ENCODE data around the gene CCL28. TPM values are rescaled to one million over a fixed set of nuclear protein-coding genes. Genes with fewer than 3 reads are reported as not detected.
"Not testable (repeated sequence)": the region's sequence is repeated elsewhere in the genome, so short reads cannot be mapped to it uniquely, and the experiment has no call there.

The CCL28 gene
- total RNA-seq, 1 donor from 2014 or later = 11.1 TPM

- intact Hi-C loops (cut with micrococcal nuclease) = no loop called here
Measured at GRCh38 chr5:43410414-43410813, 1.8 kb downstream of the CCL28 start.

DNA sequence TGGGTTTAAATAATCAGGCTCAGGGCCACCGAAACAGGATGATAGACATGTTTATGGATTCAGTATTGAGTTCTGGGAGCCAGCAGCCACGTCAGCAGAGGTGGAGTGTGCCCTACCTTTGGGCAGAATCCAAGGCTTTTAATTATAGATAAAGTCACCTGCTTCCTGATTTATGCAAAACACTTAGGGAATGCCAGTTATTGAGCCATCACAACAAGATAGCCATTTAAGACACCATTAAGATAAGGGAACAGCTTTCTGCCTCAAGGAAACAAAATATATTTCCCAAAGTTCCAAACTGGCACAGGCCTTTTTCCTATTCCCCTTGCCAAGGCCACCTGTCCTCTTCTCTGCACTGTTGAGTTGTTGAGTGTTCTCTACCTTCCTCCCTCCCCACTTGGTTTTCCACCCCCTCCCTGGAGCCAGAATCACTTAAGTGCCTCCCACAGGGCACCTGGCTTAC lies 2.4 kb downstream of the CCL28 start:
- intact Hi-C loops (cut with micrococcal nuclease) = no loop called here

DNA sequence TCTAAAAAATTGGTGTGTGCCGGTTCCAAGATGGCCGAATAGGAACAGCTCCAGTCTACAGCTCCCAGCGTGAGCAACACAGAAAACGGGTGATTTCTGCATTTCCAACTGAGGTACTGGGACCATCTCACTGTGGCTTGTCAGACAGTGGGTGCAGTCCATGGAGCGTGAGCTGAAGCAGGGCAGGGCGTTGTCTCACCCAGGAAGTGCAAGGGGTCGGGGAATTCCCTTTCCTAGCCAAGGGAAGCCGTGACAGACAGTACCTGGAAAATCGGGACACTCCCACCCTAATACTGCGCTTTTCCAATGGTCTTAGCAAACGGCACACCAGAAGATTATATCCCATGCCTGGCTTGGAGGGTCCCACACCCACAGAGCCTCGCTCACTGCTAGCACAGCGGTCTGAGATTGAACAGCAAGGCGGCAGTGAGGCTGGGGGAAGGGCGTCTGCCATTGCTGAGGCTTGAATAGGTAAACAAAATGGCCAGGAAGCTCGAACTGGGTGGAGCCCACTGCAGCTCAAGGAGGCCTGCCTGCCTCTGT lies 9.6 kb downstream of the CCL28 start:
- intact Hi-C loops (cut with micrococcal nuclease) = not testable (repeated sequence)

DNA sequence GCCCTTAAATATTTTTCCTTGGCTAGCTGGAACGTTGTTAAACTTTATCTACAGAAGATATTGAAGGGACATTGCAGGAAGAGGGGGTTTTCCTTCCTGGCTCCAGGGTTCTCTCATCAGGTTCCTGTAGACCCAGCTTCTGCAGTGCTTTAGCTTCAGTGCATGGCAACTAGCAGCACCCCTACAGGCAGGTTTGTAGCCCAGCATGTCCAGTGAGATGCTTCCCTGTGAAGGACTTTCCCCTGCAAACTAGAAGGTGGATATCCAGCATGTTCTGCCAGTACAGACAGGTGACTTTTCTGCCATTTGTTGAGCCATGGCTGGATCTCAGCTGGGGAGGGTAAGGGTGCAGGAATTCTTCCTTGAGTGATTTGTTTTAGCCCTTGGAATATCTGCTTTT lies 10.4 kb downstream of the CCL28 start:
- intact Hi-C loops (cut with micrococcal nuclease) = no loop called here

GRCh38 chr5:43400082-43400481 lies 12.1 kb downstream of the CCL28 start:
- intact Hi-C loops (cut with micrococcal nuclease) = no loop called here

DNA sequence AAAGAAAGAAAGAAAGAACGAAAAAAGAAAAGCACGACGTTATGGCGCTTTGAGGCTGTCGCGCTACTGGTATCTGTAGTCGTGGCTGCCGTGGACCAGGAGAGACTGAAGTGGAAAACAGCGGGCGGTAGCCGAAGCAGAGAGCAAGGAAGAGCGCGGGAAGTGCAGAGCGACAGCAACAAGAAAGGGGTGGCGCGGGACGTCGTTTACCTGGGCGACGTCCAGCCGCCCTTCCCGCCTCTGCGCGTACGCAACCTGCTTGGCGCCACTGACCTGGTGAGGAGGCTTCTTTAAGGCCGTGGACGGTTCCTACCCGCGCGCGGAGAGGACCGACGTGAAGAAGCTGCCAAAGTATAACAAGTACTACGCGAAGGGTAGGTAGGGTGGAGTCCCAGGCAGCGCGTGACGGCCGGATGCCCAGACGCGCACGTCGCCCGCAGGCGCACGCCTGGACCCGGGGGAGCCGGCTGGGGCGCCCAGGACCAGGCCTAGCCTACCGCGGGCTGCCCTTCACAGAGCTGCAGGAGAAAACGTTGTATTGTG lies 15.4 kb downstream of the CCL28 start:
- intact Hi-C loops (cut with micrococcal nuclease) = loop anchor here (1.0 to 10.0 kb wide), 8 partner anchors 87 to 1408 kb away; partner anchors contain the start of genes C5orf34, MRPS30, NNT and PAIP1

DNA sequence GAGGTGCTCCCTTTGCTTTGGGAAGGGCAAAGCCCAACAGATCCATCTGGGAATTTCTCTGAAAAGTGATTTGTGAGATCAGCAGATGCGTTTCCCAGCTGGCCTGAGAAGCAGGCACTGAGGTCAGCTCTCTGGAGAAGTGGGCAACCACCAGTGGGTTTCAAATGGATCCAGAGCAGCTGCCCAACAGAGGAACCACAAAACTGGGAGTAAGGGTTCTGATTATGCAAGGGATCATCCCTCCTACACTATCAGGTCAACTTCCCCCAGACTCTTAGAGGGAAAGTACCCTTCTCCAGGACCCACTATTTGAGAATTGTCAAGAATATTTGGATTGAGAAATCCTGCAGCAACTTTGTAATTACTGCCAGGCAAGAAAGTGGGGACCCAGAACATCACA lies 21.7 kb downstream of the CCL28 start:
- intact Hi-C loops (cut with micrococcal nuclease) = loop anchor here (1.0 to 10.0 kb wide), 2 partner anchors 163 to 1414 kb away; partner anchors contain the start of gene MRPS30

DNA sequence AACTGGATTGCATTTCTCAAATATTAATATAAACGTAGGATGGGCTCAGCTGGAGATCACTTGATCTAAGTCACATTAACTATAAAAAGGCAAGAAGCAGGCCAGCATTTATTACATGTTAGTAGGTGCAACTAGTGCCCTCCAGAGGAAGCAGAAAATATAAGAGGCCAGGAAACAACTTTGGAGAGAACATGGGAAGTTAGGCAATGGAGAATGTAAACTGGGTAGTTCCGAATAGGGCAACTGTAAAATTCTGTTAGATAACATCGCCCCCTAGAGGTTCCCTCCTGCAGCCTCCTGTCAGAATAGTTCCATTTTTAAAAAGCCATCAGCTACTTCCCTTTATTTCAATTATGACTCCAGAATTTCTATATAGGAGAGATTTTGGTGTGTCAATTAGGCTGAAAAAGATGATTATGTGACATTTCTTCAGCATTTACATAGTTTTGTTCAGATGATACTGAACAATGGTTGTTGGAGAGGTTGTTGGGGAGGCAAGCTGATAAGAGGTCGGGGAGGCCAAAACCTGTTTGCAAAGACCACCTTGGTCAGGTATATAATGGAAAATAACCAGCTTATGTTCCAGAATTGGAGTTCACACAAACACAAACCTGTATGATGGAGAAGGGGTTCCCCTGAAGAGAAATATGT lies 22.4 kb downstream of the CCL28 start:
- intact Hi-C loops (cut with micrococcal nuclease) = loop anchor here (1.0 to 10.0 kb wide), 13 partner anchors 77 to 1415 kb away; partner anchors contain the start of genes ANXA2R, HMGCS1, MRPS30 and NIM1K

DNA sequence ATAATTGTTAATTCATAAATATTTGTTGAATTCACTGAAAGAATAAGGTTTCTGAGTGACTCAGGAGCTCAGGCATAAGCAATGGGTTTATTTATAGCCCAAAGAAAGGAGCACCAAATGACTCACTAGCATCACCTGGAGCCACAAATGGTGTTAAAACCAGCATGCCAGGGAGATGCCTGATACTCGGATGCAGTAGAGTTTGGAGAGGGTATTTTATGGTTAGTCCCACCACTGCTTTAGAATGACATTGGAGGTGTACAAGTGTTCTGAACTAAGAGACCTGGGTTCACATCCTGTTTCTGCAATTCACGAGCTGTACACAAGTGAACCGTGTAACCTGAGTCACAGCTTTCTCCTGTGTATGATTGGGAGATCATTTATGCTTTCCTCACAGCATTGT lies 25.2 kb downstream of the CCL28 start:
- intact Hi-C loops (cut with micrococcal nuclease) = loop anchor here (5.0 kb wide), 1 partner anchor 195 kb away; the partner anchor contains the start of gene NIM1K

GRCh38 chr5:43376496-43377140 lies 35.6 kb downstream of the CCL28 start:
- intact Hi-C loops (cut with micrococcal nuclease) = no loop called here

DNA sequence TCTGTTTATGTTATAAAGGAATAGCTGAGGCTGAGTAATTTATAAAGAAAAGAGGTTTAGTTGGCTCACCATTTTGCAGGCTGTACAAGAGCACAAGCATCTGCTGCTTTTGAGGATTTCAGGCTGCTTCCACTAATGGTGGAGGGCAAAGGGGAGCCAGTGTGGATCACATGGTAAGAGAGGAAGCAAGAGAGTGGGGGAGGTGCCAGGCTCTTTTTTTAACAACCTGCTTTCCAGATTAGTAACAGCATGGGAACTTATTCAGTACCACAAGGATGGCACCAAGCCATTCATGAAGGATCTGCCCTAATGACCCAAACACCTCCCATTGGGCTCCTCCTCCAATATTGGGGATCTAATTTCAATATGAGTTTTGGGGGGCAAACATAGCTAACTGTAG lies 40.4 kb downstream of the CCL28 start:
- intact Hi-C loops (cut with micrococcal nuclease) = no loop called here

DNA sequence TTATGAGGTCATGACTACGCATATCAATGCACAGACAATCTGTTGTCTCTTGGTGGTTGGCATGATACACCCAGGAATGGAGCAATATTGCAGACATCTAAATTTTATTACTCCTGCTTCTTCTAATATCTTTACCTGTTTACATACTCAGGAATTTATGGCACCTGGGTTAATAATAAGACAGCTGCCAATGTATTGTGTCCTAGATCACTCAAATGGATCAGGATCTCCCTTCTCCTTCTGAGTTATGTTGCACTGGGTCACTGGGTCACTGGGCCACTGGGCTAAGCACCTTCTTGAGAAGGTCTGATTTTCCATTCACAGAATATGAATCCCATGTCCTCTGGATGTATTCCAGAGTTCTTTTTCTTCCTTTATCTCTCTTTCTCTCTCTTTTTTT lies 41.8 kb downstream of the CCL28 start:
- intact Hi-C loops (cut with micrococcal nuclease) = no loop called here

GRCh38 chr5:43369651-43370050 lies 42.5 kb downstream of the CCL28 start:
- intact Hi-C loops (cut with micrococcal nuclease) = no loop called here

DNA sequence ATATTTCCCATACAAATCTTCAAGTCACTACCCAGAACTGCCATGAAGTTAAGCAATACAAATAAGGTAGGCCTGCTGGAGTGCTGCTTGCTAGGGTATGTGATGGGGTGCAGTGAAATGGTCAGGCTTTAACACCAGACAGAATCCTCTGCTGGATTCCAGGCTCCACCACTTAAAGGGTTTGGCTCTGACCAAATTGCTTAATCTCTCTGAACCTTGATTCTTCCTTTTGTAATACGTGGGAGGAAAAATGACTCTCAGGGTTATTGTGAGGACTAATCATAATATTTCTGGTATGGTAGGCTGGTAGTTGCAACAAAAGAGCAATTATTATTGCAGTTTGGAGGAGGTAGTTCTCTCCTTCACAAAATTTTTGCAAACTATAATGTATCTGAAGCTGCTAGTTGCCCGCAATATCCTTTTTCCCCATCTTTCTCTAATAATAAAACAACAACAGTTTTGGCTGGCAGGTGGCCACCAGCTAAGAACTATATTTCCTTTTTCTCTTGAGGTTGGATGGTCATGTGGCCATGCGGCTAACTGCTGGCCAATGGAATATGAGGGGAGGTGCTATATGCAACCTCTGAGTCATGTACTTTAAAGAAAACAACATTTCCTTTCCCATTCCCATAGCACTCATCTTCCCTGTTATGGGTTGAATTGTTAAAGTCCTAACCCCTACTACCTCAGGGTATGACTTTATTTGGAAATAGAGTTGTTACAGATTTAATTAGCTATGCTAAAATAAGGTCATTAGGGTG lies 44.1 kb downstream of the CCL28 start:
- intact Hi-C loops (cut with micrococcal nuclease) = no loop called here

GRCh38 chr5:43367453-43367852 lies 44.7 kb downstream of the CCL28 start:
- intact Hi-C loops (cut with micrococcal nuclease) = no loop called here

- intact Hi-C loops (cut with micrococcal nuclease) = not testable (repeated sequence)
Measured at GRCh38 chr5:43366680-43367246, 45.4 kb downstream of the CCL28 start.

DNA sequence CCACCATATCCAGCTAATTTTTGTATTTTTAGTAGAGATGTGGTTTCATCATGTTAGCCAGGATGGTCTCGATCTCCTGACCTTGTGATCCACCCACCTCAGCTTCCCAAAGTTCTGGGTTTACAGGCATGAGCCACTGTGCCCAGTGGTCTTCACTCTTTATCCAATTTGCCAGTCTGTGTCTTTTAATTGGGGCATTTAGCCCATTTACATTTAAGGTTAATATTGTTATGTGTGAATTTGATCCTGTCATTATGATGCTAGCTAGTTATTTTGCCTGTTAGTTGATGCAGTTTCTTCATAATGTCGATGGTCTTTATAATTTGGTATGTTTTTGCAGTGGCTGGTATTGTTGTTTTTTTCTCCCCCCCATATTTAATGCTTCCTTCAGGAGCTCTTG lies 47.0 kb downstream of the CCL28 start:
- intact Hi-C loops (cut with micrococcal nuclease) = not testable (repeated sequence)

DNA sequence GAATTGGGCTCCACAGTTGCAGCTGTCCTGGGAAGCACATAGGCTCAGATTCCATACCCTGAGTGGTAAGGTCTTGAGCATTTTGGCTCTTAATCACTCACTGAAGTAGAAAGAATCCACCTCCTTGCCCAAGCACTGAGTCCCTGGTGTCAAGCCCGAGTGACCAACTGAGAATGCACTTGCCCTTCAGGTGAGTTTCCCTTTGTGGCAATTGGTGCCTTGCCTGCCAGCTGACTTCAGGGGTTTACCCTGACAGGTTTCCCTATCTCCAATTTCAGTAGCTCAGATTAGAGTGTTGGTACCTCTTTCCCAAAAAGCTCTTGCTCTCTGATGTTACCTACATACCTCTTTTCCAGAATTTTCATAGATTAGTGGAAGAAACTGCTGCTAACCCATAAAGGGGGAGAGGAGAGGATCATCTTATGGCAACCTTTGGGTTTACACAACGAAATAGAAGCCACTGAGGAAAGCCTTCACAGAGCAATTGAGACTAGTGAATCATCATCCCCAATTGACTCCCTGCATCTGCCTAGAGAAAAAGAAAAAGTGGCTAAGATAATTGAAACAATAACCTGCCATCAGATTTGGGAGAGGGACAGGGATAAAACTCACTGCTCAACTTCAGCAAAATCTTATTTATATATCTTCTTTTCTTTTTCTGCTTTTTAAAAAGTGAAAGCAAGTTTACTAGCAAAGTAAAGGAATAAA lies 48.6 kb downstream of the CCL28 start:
- intact Hi-C loops (cut with micrococcal nuclease) = no loop called here

DNA sequence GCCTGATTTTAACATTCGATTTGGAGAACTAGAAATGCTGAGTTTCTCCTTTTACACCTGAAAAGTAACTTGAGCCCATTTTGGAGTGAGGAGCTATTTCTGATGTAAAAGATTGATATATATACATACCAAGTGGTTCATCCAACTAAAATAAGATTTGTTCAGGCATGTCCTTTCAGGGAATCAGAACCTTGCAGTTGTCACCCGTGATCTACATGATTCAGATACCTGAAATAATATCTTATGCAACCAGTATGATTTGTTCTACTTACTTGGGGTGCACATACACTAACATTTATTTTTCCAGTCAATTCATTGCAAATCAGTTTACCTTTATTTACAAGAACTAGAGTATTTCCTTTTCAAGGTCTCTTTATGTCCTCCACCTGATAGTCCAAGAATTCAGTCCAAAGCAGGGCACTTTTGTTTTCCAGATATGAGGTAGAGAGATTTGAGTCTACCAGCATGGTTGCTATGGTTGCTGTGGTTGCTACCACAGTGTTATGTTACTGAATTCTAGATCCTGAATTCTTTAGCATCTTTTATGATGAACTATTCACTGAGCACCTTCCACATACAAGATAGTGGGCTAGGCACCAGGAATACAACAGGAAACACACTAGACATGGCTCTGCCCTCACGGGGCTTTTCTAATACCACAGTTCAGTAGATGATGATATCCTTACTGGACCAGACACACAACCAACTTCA lies 49.3 kb downstream of the CCL28 start:
- intact Hi-C loops (cut with micrococcal nuclease) = no loop called here

DNA sequence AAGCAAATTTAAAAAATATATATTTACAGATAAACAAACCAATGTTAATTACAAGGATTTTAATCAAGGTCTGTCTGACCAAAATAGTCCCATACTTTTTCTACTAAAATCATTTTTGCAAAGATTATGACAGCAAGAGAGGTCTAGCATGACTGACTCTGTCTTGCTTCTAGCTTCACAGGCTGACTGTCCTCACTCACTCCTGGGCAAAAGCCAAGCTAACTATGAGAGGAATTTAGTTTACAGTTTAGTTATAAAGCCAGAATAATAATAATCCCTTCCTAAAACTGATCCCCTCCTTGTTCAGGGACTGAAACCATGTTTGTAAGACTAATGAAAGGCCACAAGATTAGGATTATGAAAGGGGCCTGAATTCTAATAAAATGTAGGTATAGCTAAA lies 53.5 kb downstream of the CCL28 start:
- intact Hi-C loops (cut with micrococcal nuclease) = no loop called here

All from T-helper 1 cell treated with Interleukin-12 subunit alpha and Interleukin-12 subunit beta and Interleukin-4 antibody, amounts not matched to agents 30 ng/mL and 1 ng/mL, for 36 hours (primary cell).